AG10803 (cell line): ENCODE measurements around the gene SCGB1A1.

Experiments
- DNase-seq: peaks from one replicate; pipeline ENCODE4 v3.0.0; 2010; ENCODE audit warnings: low read depth
- H3K4me3 ChIP-seq: 2 replicates; pipeline ENCODE4 v1.5.1; 2011; ENCODE audit warnings: mild to moderate bottlenecking, low read length, control low read depth
- TF ChIP-seq, protein P1 (sequence below): conservative IDR thresholded peaks from 2 replicates; pipeline ENCODE4 v1.5.1; 2011; ENCODE audit warnings: mild to moderate bottlenecking, low read length, control low read depth, inconsistent platforms

SCGB1A1 gene

DNA sequence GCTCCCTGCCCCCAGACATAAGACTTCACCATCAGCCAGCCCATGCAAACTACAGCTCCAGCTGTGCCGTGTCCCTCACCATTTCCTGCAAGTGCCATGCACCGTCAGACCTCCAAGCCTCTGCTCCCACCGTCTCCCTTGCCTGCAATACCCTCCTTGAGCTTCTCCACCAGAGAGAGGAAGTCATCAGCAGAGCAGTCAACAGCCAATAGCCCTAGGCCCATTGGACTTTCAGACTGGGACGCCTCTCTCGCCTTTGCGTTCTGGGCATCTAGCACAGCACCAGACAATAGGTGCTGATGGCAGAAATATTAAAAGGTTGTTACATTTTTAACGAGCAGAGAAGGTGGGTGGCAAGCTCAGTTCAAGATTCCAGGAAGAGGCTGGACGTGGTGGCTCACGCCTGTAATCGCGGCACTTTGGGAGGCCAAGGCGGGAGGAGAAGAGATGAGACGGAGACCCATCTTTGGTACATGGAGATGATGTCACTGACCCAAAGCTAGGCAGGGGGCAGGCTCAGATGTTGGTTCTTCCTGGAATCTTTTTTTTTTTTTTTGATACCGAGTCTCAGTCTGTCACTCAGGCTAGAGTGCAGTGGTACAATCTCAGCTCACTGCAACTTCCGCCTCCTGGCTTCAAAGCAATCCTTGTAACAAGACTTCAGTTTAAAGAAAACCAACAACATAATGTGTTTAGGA lies 31.9 kb downstream of the SCGB1A1 start:
- TF ChIP-seq, protein P1, sequence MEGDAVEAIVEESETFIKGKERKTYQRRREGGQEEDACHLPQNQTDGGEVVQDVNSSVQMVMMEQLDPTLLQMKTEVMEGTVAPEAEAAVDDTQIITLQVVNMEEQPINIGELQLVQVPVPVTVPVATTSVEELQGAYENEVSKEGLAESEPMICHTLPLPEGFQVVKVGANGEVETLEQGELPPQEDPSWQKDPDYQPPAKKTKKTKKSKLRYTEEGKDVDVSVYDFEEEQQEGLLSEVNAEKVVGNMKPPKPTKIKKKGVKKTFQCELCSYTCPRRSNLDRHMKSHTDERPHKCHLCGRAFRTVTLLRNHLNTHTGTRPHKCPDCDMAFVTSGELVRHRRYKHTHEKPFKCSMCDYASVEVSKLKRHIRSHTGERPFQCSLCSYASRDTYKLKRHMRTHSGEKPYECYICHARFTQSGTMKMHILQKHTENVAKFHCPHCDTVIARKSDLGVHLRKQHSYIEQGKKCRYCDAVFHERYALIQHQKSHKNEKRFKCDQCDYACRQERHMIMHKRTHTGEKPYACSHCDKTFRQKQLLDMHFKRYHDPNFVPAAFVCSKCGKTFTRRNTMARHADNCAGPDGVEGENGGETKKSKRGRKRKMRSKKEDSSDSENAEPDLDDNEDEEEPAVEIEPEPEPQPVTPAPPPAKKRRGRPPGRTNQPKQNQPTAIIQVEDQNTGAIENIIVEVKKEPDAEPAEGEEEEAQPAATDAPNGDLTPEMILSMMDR: no peak
- H3K4me3 ChIP-seq: no peak overlapping the region
- DNase-seq: no peak

DNA sequence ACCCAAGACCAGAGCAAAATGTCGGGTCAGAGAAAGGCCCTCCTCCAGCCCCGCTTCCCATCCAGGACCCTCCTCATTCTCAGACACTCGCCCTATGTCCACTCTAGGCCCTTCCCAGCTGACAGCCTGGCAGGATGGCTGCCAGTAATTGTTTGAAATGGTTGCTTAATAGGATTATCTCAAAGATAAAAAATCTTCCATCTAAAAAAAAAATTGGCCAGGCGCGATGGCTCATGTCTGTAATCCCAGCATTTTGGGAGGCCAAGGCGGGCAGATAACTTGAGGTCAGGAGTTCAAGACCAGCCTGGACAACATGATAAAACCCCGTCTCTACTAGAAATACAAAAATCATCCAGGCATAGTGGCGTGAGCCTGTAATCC lies 32.4 kb downstream of the SCGB1A1 start:
- DNase-seq: no peak
- H3K4me3 ChIP-seq: no peak overlapping the region
- TF ChIP-seq, protein P1: no peak

DNA sequence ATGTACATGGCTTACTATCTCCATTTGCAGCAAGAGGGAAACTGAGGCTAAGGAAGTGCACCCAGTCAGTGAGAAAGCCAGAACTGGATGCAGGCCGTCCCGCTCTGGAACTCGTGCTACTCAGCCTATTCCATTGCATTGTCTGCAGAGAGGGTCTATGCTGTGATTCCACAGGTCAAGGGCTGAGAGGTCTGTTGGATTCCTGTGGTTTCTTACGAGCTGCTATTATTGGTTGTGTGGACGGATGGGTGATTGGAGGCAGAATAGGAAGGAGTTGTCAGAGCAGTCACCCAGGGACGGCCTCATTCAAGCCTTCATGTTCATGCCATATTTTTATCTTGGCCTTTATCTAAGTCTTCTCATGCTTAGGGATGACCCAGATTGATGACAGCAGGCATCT lies 33.4 kb downstream of the SCGB1A1 start:
- TF ChIP-seq, protein P1: no peak
- H3K4me3 ChIP-seq: no peak overlapping the region
- no peak for DNase-seq

DNA sequence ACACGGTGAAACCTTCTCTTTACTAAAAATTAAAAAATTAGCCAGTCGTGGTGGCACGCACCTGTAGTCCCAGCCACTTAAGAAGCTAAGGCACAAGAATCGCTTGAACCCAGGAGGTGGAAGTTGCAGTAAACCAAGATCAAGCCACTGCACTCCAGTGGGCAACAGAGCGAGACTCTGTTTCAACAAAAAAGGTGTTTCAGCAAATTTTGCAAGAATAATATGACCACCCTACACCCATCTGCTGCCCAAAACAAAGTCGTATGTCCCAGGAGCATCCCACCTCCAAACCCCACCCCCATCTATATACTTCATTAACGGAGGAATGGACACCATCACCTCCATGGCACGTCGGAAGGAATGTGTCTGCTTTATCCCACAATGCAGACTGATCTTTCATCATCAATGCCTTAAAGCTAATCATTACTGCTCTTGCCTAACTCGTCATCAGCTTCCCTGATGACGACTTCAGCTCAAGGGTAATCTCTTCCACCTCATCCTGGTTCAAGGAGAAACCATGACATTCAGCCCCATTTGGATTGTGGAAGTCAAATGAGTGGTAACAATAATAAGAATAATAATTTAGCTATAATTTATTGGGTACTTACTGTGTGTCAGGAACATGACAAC lies 34.1 kb downstream of the SCGB1A1 start:
- no peak for DNase-seq
- H3K4me3 ChIP-seq: no peak overlapping the region
- TF ChIP-seq, protein P1: no peak

DNA sequence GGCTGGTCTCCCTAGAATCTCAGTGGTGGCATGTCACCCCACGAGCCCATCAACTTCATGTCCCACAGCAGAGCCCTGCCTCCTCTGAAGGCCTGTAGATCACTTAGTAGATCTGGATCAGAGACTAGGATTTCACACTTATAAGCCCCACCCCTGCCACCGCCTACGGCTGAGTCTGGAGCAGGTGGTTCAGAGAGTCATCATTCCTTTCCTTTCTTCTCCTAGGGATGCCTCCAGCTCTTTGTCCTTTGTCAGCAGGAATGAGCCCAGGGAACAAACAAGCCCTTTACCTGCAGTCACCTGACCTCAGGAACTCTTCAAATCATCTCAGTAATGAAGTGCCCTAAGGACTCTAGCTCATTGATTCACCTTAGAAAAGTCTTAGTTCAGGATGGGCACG lies 37.8 kb downstream of the SCGB1A1 start:
- TF ChIP-seq, protein P1: no peak
- DNase-seq: no peak
- H3K4me3 ChIP-seq: no peak overlapping the region

DNA sequence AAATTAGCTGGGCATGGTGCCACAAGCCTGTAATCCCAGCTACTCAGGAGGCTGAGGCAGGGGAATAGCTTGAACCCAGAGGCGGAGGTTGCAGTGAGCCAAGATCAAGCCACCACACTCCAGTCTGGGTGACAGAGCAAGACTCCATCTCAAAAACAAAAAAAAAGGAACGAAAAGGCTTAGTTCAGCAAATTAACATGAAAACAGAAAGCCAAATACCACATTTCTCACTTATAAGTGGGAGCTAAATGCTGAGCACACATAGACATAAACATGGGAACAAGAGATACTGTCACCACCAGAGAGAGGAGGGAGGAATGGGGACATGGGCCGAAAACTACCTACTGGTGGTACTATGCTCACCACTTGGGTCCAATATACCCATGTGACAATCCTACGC lies 38.6 kb downstream of the SCGB1A1 start:
- TF ChIP-seq, protein P1: no peak
- H3K4me3 ChIP-seq: no peak overlapping the region

DNA sequence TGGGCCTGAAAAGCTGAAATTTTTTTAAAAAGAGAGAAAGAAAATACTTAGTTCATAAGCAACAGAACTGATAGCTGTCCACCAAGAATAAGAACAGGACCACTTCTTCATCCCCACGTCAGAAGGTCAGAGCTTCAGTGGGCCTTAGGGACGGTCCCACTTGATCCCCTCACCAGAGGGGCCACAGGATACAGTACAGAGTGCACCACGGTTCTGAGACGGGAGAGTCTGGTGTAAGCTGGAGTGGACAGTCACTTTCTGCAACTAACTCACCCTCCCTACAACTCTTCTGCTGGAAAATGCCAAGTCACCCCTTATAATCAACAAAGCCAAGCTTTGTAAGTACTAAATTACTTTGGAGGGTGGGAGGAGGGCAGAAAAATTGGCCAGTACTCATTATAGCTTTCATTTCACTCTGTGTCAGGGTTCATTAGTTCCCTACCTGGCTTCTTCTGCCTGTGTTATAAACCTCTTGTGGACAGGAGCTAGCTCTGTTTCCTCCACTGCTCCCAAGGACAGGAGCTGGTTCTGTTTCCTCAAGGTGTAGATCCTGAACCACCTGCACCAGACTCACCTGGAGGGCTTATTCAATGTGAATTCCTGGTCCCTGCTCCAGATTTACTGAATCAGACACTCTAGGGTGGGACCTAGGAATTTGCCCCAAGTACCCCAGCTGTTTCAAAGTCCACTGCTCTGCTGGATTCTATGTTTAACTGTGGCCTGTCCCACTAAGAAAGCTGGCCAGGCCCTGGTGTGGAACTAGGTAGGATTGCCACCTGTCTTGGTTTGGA lies 39.6 kb downstream of the SCGB1A1 start:
- TF ChIP-seq, protein P1: no peak
- peak; percentile 33 for DNase-seq
- H3K4me3 ChIP-seq: no peak overlapping the region

More for the DNA sequence above, 38.6 kb downstream of the SCGB1A1 start:
- no peak for DNase-seq
